Raji (cell line): ENCODE results near the gene KLK1.
A peak's percentile ranks its signal among the peaks of the same experiment; 100 is the strongest.
"Not testable (repeated sequence)": the region's sequence is repeated elsewhere in the genome, so short reads cannot be mapped to it uniquely, and the experiment has no call there.

ENCODE experiments used
- POLR2A ChIP-seq: IDR thresholded peaks from 2 replicates; pipeline ENCODE4 v1.6.1; 2011; ENCODE audit warnings: low read depth, low read length, control low read depth; ENCODE audit not compliant: insufficient read depth

Gene KLK1

DNA sequence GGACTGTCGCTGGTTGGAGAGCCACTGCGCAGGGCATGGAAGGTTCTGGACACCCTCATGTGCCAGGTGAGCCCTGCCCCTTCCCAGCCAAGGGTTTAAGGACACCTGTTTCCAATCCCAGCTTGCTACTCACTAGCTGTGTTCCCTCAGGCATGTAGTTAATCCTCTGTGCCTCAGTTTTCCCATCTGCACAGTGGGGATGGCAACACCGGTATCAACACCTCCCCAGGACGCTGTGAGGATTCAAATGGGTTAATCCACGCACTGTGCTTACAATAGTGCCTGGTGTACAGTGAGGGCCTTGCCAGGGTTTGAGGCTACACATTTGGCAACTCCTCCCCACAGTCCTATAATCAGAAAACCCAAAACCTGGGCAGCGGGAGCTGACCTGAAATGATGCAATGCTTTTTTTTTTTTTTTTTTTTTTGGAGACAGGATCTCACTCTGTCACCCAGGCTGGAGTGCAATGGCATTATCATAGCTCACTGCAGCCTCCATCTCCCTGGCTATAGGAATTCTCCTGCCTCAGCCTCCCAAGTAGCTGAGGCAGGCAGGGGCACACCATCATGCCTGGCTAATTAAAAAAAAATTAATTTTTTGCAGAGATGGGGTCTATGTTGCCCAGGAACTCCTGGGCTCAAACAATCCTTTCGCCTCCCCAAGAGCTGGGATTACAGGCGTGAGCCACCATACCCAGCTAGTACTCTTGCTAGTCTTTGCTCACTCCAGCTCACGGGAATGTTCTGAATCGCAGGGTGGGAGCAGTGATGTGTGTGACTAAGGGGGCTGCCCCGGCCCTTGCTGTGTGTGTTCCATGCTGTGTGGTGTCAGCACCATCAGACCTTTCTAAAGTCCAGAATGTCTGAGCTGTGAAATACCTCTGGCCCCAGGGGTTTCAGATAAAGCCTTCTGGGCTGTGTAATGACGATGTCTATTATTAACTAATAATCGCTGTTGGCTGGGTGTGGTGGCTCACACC lies 31.0 kb downstream of the KLK1 start:
- TF ChIP-seq POLR2A = 0 out of 2 replicates have a peak, but pooled peaks have one; percentile 14

DNA sequence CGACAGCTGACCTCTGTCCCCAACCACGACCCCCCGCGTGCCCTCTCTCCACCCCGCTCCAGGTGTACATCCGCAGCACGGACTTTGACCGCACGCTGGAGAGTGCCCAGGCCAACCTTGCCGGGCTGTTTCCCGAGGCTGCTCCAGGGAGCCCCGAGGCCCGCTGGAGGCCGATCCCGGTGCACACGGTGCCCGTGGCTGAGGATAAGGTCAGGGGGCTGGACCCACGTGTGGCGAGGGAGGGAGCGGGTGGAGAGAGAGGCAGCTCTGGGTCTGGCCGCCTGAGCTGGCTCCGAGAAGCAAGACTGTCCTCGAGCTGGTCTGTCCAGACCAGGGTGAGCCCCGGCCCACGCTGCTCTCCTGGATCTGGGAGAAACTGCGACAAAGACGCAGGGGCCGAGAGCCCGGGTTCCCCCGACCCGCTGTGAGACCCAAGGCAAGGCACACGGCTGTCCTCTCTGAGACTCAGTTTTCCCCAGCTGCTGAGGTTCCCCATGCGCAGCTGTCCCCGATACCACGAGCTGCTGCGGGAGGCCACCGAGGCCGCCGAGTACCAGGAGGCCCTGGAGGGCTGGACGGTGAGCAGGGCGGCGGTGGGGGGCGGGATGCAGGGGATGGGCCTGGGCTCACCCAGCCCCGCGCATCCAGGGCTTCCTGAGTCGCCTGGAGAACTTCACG lies 31.9 kb downstream of the KLK1 start:
- no peak for TF ChIP-seq POLR2A

GRCh38 chr19:50790922-50791467 lies 32.6 kb downstream of the KLK1 start:
- no peak for TF ChIP-seq POLR2A

- TF ChIP-seq POLR2A = no peak
Observed at GRCh38 chr19:50790396-50790795, 33.2 kb downstream of the KLK1 start, which contains the start of gene ACP4. TSS of gene ACP4 (plus strand) at chr19:50790415. CDS start at chr19:50790415, 0 bp downstream.

DNA sequence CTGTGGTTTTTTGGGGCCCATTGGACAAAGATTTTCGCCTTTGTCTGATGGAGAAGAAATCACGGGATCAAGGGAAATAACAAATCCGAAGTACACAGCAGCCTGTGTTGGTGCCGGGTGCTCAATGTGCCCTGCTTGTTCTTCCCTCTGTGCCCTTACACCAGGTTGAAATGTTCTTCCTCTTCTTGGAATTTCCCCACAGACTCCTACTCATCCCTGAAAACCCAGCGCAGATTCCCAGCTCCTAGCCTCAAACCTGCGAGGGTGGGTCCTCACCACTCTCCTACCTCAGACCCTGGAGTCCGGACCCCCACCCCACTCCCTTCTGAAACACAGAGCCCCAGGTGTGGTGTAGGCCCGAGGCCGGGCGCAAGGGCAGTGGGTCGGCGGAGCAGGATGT lies 38.3 kb downstream of the KLK1 start:
- no peak for TF ChIP-seq POLR2A

DNA sequence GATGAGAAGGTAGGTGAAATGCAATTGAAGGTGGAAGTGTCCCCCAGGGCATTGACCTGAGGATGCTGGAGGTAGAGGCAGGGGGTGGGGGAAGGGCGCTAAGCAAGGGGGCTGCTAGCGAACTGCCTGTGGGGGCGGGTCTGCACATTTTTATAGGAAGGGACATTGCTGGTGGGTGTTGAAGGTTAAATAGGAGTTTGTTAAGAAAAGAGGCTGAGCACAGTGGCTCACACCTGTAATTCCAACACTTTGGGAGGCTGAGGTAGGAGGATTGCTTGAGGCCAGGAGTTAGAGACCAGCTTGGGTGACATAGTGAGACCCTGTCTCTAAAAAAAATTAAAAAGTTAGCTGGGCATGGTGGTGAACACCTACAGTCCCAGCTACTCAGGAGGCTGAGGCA lies 38.9 kb downstream of the KLK1 start:
- no peak for TF ChIP-seq POLR2A

DNA sequence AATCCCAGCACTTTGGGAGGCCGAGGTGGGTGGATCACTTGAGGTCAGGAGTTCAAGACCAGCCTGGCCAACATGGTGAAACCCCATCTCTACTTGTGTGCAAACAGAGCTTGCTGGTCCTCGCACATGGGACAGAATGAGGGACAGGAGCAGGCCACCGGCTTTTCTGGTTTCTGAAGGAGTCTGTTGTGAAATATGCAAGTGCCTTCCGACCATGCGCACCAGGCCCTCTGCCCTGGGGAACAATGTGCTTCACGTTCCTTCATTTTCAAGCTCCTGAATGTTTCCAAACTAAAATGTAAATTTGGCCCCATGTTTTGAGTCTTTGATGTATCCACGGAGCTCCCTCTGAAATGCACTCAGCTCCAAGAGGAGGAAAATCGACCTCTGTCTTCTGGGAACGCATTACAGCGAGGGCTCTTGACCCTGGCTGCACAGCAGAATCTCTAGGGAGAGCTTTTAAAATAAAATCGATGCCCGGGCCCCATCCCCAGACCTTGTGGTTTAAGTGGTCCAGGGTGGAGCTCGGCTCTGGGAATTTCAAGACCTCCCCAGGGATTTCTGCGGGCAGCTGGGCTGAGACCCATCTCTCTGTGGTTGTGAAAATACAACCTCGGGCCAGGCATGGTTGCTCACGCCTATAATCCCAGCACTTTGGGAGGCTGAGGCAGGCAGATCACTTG lies 42.7 kb downstream of the KLK1 start:
- no peak for TF ChIP-seq POLR2A

DNA sequence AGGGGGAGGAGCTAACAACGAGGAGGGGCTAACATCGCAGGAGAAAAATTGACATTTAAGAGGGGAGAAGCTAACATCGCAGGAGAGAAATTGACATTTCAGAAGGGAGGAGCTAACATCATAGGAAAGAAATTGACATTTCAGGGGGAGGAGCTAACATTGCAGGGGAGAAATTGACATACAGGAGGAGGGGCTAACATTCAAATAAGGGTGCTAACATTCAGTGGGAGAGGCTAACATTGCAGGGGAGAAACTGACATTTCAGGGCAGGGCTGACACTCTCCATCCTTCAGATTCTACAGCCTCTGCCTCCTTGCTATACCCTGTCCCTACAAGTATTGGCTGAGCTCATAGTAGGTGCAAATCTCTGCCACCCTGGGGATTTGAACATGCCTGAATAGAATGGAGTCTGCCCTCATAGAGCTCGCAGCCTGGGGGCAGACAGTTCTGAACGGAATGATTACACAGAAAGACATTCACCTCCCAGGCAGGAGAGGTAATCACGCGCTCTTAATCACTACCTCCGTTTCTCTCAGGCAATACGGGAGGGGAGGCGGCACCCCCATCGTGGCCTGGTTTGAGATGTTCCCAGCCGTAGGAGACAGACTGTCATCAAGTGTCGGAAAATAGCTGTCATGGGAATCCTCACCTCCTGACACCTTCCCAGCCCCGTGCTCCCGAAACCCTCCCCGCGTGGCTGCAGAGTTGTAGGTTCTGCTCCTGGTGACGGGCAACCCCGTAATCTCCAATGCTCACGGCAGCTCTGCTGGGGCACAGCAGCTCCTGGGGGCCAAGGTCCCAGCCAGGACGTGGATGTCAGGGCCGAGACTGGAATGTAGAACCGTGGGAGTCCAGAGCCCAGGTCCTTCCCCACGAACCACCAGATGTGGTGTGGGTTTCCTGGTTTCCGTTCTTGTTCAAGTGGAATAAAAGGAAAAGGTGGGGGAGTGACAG lies 43.8 kb downstream of the KLK1 start:
- no peak for TF ChIP-seq POLR2A

- no peak for TF ChIP-seq POLR2A
Observed at GRCh38 chr19:50778906-50779430, 44.6 kb downstream of the KLK1 start.

GRCh38 chr19:50777830-50778303 lies 45.7 kb downstream of the KLK1 start:
- TF ChIP-seq POLR2A = no peak

- TF ChIP-seq POLR2A = no peak
Observed at GRCh38 chr19:50777261-50777660, 46.3 kb downstream of the KLK1 start.

GRCh38 chr19:50776131-50776530 lies 47.5 kb downstream of the KLK1 start:
- no peak for TF ChIP-seq POLR2A

DNA sequence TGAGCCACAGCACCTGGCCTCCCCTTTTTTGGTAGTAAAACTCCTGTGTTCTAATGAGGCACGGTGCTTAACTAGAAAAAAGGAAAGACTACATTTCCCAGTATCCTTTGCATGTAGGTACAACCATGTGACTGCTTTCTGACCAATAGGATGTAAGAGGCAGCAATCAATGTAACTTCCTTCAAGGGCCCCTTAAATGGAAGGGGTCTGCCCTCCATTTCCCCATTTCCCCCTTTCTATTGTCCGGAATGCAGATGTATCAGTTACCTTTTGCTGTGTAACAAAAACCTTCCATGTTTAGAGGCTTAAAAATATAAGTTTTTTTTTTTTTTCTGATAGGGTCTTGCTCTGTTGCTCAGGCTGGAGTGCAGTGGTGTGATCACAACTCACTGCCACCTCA lies 51.1 kb downstream of the KLK1 start:
- no peak for TF ChIP-seq POLR2A

- TF ChIP-seq POLR2A = no peak
Observed at GRCh38 chr19:50770888-50771287, 52.7 kb downstream of the KLK1 start.

DNA sequence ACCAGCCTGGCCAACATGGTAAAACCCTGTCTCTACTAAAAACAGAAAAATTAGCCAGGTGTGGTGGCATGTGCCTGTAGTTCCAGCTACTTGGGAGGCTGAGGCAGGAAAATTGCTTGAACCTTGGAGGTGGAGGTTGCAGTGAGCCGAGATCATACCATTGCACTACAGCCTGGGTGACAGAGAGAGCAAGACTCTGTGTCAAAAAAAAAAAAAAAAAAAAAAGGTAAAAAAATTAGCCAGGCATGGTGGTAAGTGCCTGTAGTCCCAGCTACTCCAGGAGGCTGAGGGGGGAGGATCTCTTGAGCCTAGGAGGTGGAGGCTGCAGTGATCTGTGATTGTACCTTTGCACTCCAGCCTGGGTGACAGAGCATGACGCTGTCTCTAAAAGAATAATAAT lies 53.4 kb downstream of the KLK1 start, which contains the start of gene GPR32:
Gene GPR32, plus strand, starts transcription at position 301 of the 400 bp plus-strand sequence. CDS start 137 bp downstream, outside the sequence.
- not testable (repeated sequence) for TF ChIP-seq POLR2A
